ENCODE measurements around the gene HBA1. TPM values are rescaled to one million over a fixed set of nuclear protein-coding genes. Genes with fewer than 3 reads are reported as not detected.
A peak's percentile ranks its signal among the peaks of the same experiment; 100 is the strongest.
"Not testable (repeated sequence)": the region's sequence is repeated elsewhere in the genome, so short reads cannot be mapped to it uniquely, and the experiment has no call there.

Gene HBA1
- total RNA-seq, 4 donors from 2014 or later = 48.4 to 135 (median 81.6) TPM; not detected in 1

DNA sequence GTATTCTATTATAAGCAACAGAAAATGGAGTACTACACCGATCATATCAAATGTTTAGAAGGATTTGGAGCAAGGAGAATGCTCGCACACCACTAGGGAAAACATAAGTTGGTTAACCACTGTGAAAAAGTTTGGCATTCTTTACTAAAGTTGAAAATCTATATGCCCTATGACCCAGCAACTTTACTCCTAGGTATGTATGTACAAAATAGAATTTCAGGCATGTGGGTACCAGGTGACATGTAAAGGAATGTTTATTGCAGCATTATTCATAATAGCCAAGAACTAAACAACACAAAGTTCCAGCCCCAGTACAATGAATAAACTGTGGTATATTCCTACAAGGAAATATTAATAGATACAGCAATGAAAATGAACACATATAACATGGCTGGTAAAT is 29.8 kb upstream of the HBA1 start:
- WGBS, 2 donors = 89 to 90% methylated on average over 2 of the region's 2 CpGs
- Histone ChIP-seq H3K4me3 (no peak overlapping the region), H3K9me3 (no peaks in the 10 kb centered on the region), H3K36me3 (no peaks in the 10 kb centered on the region), H3K4me1 (peaks cover 0 to 12% (median 0%) of the 10 kb centered on the region in 4 donors), H3K27me3 (peaks cover 0 to 19% of the 10 kb centered on the region in 2 donors), H3K27ac (no peak overlapping the region)
- no peak for DNase-seq (ENCODE audit: low spot score in 2 of 2)
- TF ChIP-seq EP300 (IDR thresholded peaks at IDR 0.05) (no peak), POLR2A (IDR thresholded peaks at IDR 0.05) (no peak)
- TF ChIP-seq, protein P1, sequence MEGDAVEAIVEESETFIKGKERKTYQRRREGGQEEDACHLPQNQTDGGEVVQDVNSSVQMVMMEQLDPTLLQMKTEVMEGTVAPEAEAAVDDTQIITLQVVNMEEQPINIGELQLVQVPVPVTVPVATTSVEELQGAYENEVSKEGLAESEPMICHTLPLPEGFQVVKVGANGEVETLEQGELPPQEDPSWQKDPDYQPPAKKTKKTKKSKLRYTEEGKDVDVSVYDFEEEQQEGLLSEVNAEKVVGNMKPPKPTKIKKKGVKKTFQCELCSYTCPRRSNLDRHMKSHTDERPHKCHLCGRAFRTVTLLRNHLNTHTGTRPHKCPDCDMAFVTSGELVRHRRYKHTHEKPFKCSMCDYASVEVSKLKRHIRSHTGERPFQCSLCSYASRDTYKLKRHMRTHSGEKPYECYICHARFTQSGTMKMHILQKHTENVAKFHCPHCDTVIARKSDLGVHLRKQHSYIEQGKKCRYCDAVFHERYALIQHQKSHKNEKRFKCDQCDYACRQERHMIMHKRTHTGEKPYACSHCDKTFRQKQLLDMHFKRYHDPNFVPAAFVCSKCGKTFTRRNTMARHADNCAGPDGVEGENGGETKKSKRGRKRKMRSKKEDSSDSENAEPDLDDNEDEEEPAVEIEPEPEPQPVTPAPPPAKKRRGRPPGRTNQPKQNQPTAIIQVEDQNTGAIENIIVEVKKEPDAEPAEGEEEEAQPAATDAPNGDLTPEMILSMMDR (IDR thresholded peaks at IDR 0.05) = no peak

DNA sequence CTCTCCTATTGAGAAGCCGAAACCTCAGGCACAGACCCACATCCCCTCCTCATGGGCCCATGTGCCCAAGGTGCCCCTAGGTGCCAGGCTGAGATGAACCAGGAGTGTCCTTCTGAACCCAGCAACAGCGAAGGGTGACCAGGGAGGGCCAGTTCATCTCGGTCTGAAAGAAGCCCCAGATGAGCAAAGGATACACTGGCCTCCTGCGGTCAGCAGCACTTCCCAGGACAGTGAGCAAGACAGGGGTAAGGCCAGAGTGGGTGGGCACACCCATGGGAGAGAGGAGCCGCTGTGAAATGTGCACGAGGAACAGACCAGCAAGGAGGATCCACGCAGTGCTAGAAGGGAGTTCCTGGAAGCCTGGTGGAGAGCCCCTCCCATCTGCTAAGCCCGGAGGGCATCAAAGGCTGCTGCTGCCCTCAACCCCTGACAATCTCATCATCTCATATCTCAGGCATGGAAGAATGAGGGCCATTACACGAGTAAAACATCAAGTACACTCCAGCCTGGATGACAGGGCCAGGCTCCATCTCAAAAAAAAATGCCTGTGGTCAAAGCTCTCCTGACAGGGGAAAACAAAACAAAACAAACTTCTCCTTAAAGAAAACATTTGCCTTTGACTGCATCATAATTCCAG is 27.3 kb upstream of the HBA1 start:
- no peak for DNase-seq (ENCODE audit: low spot score in 2 of 2)
- TF ChIP-seq, protein P1 (IDR thresholded peaks at IDR 0.05) = no peak
- TF ChIP-seq EP300 (IDR thresholded peaks at IDR 0.05) = no peak
- no peak for TF ChIP-seq POLR2A (IDR thresholded peaks at IDR 0.05)
- Histone ChIP-seq H3K36me3 (no peaks in the 10 kb centered on the region), H3K27me3 (peaks cover 0 to 14% of the 10 kb centered on the region in 2 donors), H3K27ac (no peak overlapping the region), H3K4me3 (no peak overlapping the region), H3K9me3 (no peaks in the 10 kb centered on the region), H3K4me1 (peaks cover 0 to under 1% (median under 1%) of the 10 kb centered on the region in 4 donors)
- 24 to 41% methylated on average over 9 of the region's 9 CpGs for WGBS, 2 donors

- H3K36me3 ChIP-seq = no peaks in the 10 kb centered on the region
- H3K27ac ChIP-seq = no peak within 1 kb of the TSS
- TF ChIP-seq POLR2A (IDR thresholded peaks at IDR 0.05) = no peak
- TF ChIP-seq, protein P1 (IDR thresholded peaks at IDR 0.05) = no peak
- TF ChIP-seq EP300 (IDR thresholded peaks at IDR 0.05) = no peak
- H3K4me3 ChIP-seq = no peak within 1 kb of the TSS
- no peak for DNase-seq (ENCODE audit: low spot score in 2 of 2)
- 69 to 79% methylated on average over 16 to 17 of the region's 17 CpGs for WGBS, 2 donors
- H3K9me3 ChIP-seq = no peaks in the 10 kb centered on the region
- peaks cover 0 to 37% of the 10 kb centered on the region in 2 donors for H3K27me3 ChIP-seq
- peaks cover 0 to 11% (median 9%) of the 10 kb centered on the region in 4 donors for H3K4me1 ChIP-seq
Observed at GRCh38 chr16:152141-153128, 24.0 kb upstream of the HBA1 start, which contains the start of gene HBZ. Gene HBZ, plus strand, starts transcription at chr16:152644. Its CDS starts 266 bp downstream, at chr16:152910.

GRCh38 chr16:153129-153521 is 23.4 kb upstream of the HBA1 start:
- not testable (repeated sequence) for H3K9me3 ChIP-seq; DNase-seq (ENCODE audit: low spot score in 2 of 2); H3K27ac ChIP-seq; H3K36me3 ChIP-seq; H3K4me3 ChIP-seq
- H3K27me3 ChIP-seq = peaks cover 0 to 44% of the 10 kb centered on the region in 2 donors
- peaks cover 0 to 11% (median 9%) of the 10 kb centered on the region in 4 donors for H3K4me1 ChIP-seq
- WGBS, 2 donors = 65 to 67% methylated on average over 5 of the region's 6 CpGs

GRCh38 chr16:153550-154216 is 22.8 kb upstream of the HBA1 start:
- Histone ChIP-seq H3K4me3 (peak overlapping the region in 1 of 4 donors; percentile 50), H3K27me3 (peaks cover 0 to 46% of the 10 kb centered on the region in 2 donors), H3K4me1 (peaks cover 0 to 11% (median 9%) of the 10 kb centered on the region in 4 donors)
- not testable (repeated sequence) for H3K9me3 ChIP-seq; DNase-seq (ENCODE audit: low spot score in 2 of 2); H3K27ac ChIP-seq; H3K36me3 ChIP-seq
- no CpG with 5 or more reads among the region's 74 CpGs for WGBS, 2 donors

Measured in tibial nerve (tissue), 4 donors.